Astrocyte (in vitro differentiated cells and primary cell): ENCODE results near the gene USP40.

Source experiments
- CTCF ChIP-seq: IDR thresholded peaks from 2 replicates; pipeline ENCODE4 v1.5.1; 2011; ENCODE audit warnings: low read depth, mild to moderate bottlenecking, inconsistent platforms, low read length, moderate library complexity; ENCODE audit not compliant: insufficient read depth
- EZH2 ChIP-seq: IDR thresholded peaks from 2 replicates; pipeline ENCODE4 v1.6.1; 2012; ENCODE audit warnings: mild to moderate bottlenecking, low read length, inconsistent platforms; ENCODE audit not compliant: insufficient read depth

DNA sequence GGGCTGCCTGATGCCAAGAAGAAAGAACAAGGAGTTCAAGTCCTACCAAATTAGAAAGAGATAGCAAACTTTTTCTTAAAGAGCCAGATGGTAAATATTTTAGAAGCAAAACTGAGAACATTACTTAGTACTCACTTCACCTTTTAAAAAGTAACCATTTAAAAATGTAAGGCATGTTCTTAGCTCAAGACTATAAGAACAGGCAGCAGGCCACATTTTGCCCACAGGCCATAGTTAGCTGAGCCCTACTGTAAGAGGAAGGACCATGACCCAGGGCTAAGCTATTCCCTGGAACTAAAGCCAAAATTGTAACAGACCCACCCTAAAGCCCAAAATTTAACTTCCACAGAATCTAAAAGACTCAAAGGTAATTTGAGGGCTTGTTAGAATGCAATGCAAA, 31.3 kb downstream of the USP40 start:
- no peak for TF ChIP-seq CTCF
- TF ChIP-seq EZH2 = no peak
